Ovary (tissue), 9 donors: Measurements from ENCODE around the gene SMG6. TPM values are rescaled to one million over a fixed set of nuclear protein-coding genes. Genes with fewer than 3 reads are reported as not detected.

ENCODE experiments used
- DNase-seq, 5 donors: peaks; one replicate each; pipeline ENCODE4 v3.0.0-alpha.2; 2019 to 2020
- H3K27ac ChIP-seq, 2 donors: fragments of 200-600 bp; one replicate each; pipeline versions ENCODE4 v1.5.1 to v1.8.0; 2019 to 2022
- H3K27me3 ChIP-seq: fragments of 200-600 bp; one replicate; pipeline ENCODE4 v1.8.0; 2022
- H3K36me3 ChIP-seq: fragments of 200-600 bp; sonication (generic); one replicate; pipeline ENCODE4 v1.5.1; 2019
- H3K4me1 ChIP-seq: one replicate; pipeline ENCODE4 v1.8.1; 2013; ENCODE audit warnings: mild to moderate bottlenecking, moderate library complexity; ENCODE audit not compliant: insufficient read depth
- H3K4me3 ChIP-seq: fragments of 200-600 bp; sonication (generic); one replicate; pipeline ENCODE4 v1.5.1; 2017
- H3K9me3 ChIP-seq, 2 donors: fragments of 200-600 bp in 1 of 2; sonication (generic) in 1 of 2; one replicate each; pipeline versions ENCODE4 v1.5.1 to v1.8.1; 2013 to 2019; ENCODE audit warnings: mild to moderate bottlenecking in 1 of 2, moderate library complexity in 1 of 2
- CTCF ChIP-seq, 3 donors: fragments of 450-650 bp in 2 of 3; fragments of 200-600 bp in 1 of 3; IDR thresholded peaks; one replicate each; pipeline versions ENCODE4 v1.5.1 to v1.8.0; 2016 to 2022; ENCODE audit warnings: antibody characterized with exemption in 3 of 3, mild to moderate bottlenecking in 1 of 3
- EP300 ChIP-seq: sonication (generic); formaldehyde crosslinking; IDR thresholded peaks from one replicate; pipeline ENCODE4 v1.6.1; 2017; ENCODE audit warnings: antibody characterized with exemption
- POLR2A ChIP-seq: fragments of 450-650 bp; IDR thresholded peaks from one replicate; pipeline ENCODE4 v1.6.1; 2017; ENCODE audit warnings: antibody characterized with exemption, mild to moderate bottlenecking, moderate library complexity
- WGBS, 3 donors: extraction: QIAGEN DNeasy Blood & Tissue Kit in 1 of 3; methylation state at CpG; one replicate each; pipeline versions ENCODE4 v1.1.5 to v1.1.7; 2013 to 2017; 5-methylcytosine and 5-hydroxymethylcytosine counted together
- intact Hi-C, 4 donors: fragments of 100-400 bp; cut with DNase I; formaldehyde crosslinking; loops; one replicate each; pipeline versions ENCODE4 v1.11.0 to v1.15.1; 2022 to 2023
- polyA plus RNA-seq, 2 donors: library from polyadenylated mRNA; stranded (reverse); fragments of 200-250 nt in 1 of 2; fragments of 350-450 nt in 1 of 2; fragmentation: Illumina TruSeq in 1 of 2; extraction: RNeasy Lipid Tissue Mini Kit (QIAGEN cat#74804) in 1 of 2; gene quantifications; one replicate each; pipeline ENCODE4 v1.2.3, GENCODE V29; 2013 to 2014
- total RNA-seq, 7 donors: library from RNA; depleted of rRNA in 2 of 7; stranded (reverse); fragments of >200 nt in 2 of 7; fragmentation: NEBNext Ultra II Directional in 3 of 7; extraction: Animal tissue kit (Norgen Biotek cat#: 25700) in 3 of 7; gene quantifications; one replicate each; pipeline versions ENCODE4 v1.1.0 to v1.2.4, GENCODE V29; 2016 to 2023
- donor health status: DM: no; HTN: no; CAD: no; lungs with moderate emphysema.
- donor health status: DM: no; HTN: no; CAD: no.
- donor health status: Bipolar disorder and iron deficiency.
- donor health status: DM: yes; HTN: yes; CAD: no.
- donor health status: DM: no; HTN: no; CAD: no.
- donor health status: DM: yes; HTN: yes; CAD: no.

The SMG6 gene
- total and polyA plus RNA-seq, 9 donors = 33.8 to 66.0 (median 51.0) TPM

- 3 to 12% (median 8%) methylated on average over 2 of the region's 2 CpGs for WGBS, 3 donors
- TF ChIP-seq EP300 (no peak), CTCF (IDR thresholded peaks at IDR 0.05) (peak in 2 of 3 donors; percentile 37 to 39)
- Histone ChIP-seq H3K4me3 (no peak overlapping the region), H3K9me3 (no peaks in the 10 kb centered on the region), H3K4me1 (peaks cover 7% of the 10 kb centered on the region), H3K27me3 (no peaks in the 10 kb centered on the region), H3K36me3 (no peaks in the 10 kb centered on the region), H3K27ac (peak overlapping the region in 1 of 2 donors; percentile 3)
- DNase-seq = peak; percentile 62 to 74 (median 64)
- intact Hi-C loops = no loop called here
Measured at GRCh38 chr17:2090804-2091534, 212.6 kb downstream of the SMG6 start.

- no peak overlapping the region for H3K4me3 ChIP-seq
- H3K27ac ChIP-seq = peak overlapping the region in 1 of 2 donors; percentile 35
- intact Hi-C loops = no loop called here
- no peak for TF ChIP-seq POLR2A
- TF ChIP-seq EP300 = no peak
- TF ChIP-seq CTCF (IDR thresholded peaks at IDR 0.05) = no peak
- DNase-seq = no peak
- no peaks in the 10 kb centered on the region for H3K36me3 ChIP-seq
- no peaks in the 10 kb centered on the region for H3K9me3 ChIP-seq
- peaks cover 12% of the 10 kb centered on the region for H3K4me1 ChIP-seq
- no peaks in the 10 kb centered on the region for H3K27me3 ChIP-seq
- 56 to 69% (median 66%) methylated on average over 9 of the region's 9 CpGs for WGBS, 3 donors
Measured at GRCh38 chr17:2090210-2090641, 213.4 kb downstream of the SMG6 start.

GRCh38 chr17:2089021-2089422 lies 214.6 kb downstream of the SMG6 start:
- Histone ChIP-seq H3K9me3 (no peaks in the 10 kb centered on the region), H3K36me3 (no peaks in the 10 kb centered on the region), H3K27me3 (no peaks in the 10 kb centered on the region), H3K4me3 (peak overlapping the region; percentile 5), H3K4me1 (peaks cover 18% of the 10 kb centered on the region), H3K27ac (peak overlapping the region in 1 of 2 donors; percentile 27)
- DNase-seq = no peak
- 12 to 20% (median 16%) methylated on average over 8 of the region's 8 CpGs for WGBS, 3 donors
- intact Hi-C loops = no loop called here
- TF ChIP-seq EP300 = no peak

GRCh38 chr17:2087597-2088211 lies 215.9 kb downstream of the SMG6 start:
- WGBS, 3 donors = 65 to 82% (median 76%) methylated on average over 10 of the region's 10 CpGs

More at GRCh38 chr17:2087597-2088211, 215.9 kb downstream of the SMG6 start:
- H3K9me3 ChIP-seq = no peaks in the 10 kb centered on the region
- no peak for DNase-seq
- no peaks in the 10 kb centered on the region for H3K36me3 ChIP-seq
- H3K4me1 ChIP-seq = peaks cover 25% of the 10 kb centered on the region
- H3K4me3 ChIP-seq = no peak overlapping the region
- no peak overlapping the region for H3K27ac ChIP-seq
- no peak for TF ChIP-seq POLR2A
- TF ChIP-seq EP300 = no peak
- no peak for TF ChIP-seq CTCF (IDR thresholded peaks at IDR 0.05)
- intact Hi-C loops = no loop called here
- no peaks in the 10 kb centered on the region for H3K27me3 ChIP-seq
